Activated CD4-positive, CD25-positive, alpha-beta regulatory T cell (primary cell): Measurements from ENCODE around the gene VPS39.

Experiments used
- DNase-seq, 4 experiments: peaks; one replicate each; lab custom pipeline; 2025; lab: John Stamatoyannopoulos, UW

VPS39 gene

GRCh38 chr15:42201801-42202200 is 6.3 kb downstream of the VPS39 start:
- DNase-seq: no peak

- DNase-seq: no peak
Observed at GRCh38 chr15:42199126-42199525, 9.0 kb downstream of the VPS39 start.

GRCh38 chr15:42198516-42198915 is 9.6 kb downstream of the VPS39 start:
- DNase-seq: no peak

- DNase-seq: no peak
Observed at GRCh38 chr15:42194513-42194912, 13.6 kb downstream of the VPS39 start.

GRCh38 chr15:42193383-42193782 is 14.7 kb downstream of the VPS39 start:
- DNase-seq: no peak

GRCh38 chr15:42191610-42192346 is 16.3 kb downstream of the VPS39 start:
- DNase-seq: no peak

- no peak for DNase-seq
Observed at GRCh38 chr15:42190370-42190769, 17.7 kb downstream of the VPS39 start.

- no peak for DNase-seq
Observed at GRCh38 chr15:42185801-42186200, 22.3 kb downstream of the VPS39 start.

GRCh38 chr15:42184736-42185135 is 23.4 kb downstream of the VPS39 start:
- no peak for DNase-seq

GRCh38 chr15:42184296-42184695 is 23.8 kb downstream of the VPS39 start:
- no peak for DNase-seq

- no peak for DNase-seq
Observed at GRCh38 chr15:42182961-42183360, 25.1 kb downstream of the VPS39 start.

GRCh38 chr15:42182328-42182886 is 25.7 kb downstream of the VPS39 start:
- DNase-seq: no peak

- DNase-seq: no peak
Observed at GRCh38 chr15:42178056-42178455, 30.0 kb downstream of the VPS39 start.

- DNase-seq: no peak
Observed at GRCh38 chr15:42175671-42176070, 32.4 kb downstream of the VPS39 start.

- DNase-seq: no peak
Observed at GRCh38 chr15:42172475-42172874, 35.6 kb downstream of the VPS39 start.

- DNase-seq: no peak
Observed at GRCh38 chr15:42171795-42172194, 36.3 kb downstream of the VPS39 start.

GRCh38 chr15:42171122-42171521 is 37.0 kb downstream of the VPS39 start:
- no peak for DNase-seq

- no peak for DNase-seq
Observed at GRCh38 chr15:42166225-42166940, 41.7 kb downstream of the VPS39 start.

- no peak for DNase-seq
Observed at GRCh38 chr15:42165106-42165505, 43.0 kb downstream of the VPS39 start.

GRCh38 chr15:42163947-42164550 is 44.1 kb downstream of the VPS39 start:
- no peak for DNase-seq

- no peak for DNase-seq
Observed at GRCh38 chr15:42163291-42163690, 44.8 kb downstream of the VPS39 start.

GRCh38 chr15:42160136-42160535 is 48.0 kb downstream of the VPS39 start:
- DNase-seq: no peak
